DMS153 (cell line): ENCODE measurements around the gene SPOCD1.

Experiments
- DNase-seq: peaks from one replicate; lab custom pipeline; 2025; lab: John Stamatoyannopoulos, UW

SPOCD1 gene

GRCh38 chr1:31799895-31800673 is 15.7 kb downstream of the SPOCD1 start:
- no peak for DNase-seq

- DNase-seq: no peak
Measured at GRCh38 chr1:31799196-31799894, 16.5 kb downstream of the SPOCD1 start.

GRCh38 chr1:31798433-31799195 is 17.2 kb downstream of the SPOCD1 start:
- no peak for DNase-seq

- DNase-seq: no peak
Measured at GRCh38 chr1:31798086-31798432, 17.8 kb downstream of the SPOCD1 start.

- no peak for DNase-seq
Measured at GRCh38 chr1:31797216-31797615, 18.6 kb downstream of the SPOCD1 start.

GRCh38 chr1:31796707-31797106 is 19.1 kb downstream of the SPOCD1 start:
- DNase-seq: no peak

GRCh38 chr1:31795801-31796621 is 19.8 kb downstream of the SPOCD1 start:
- peak; percentile 43 for DNase-seq

- DNase-seq: no peak
Measured at GRCh38 chr1:31795096-31795675, 20.6 kb downstream of the SPOCD1 start.

GRCh38 chr1:31793586-31794285 is 22.1 kb downstream of the SPOCD1 start:
- DNase-seq: no peak

GRCh38 chr1:31793086-31793485 is 22.7 kb downstream of the SPOCD1 start:
- no peak for DNase-seq

- DNase-seq: no peak
Measured at GRCh38 chr1:31792541-31792940, 23.3 kb downstream of the SPOCD1 start.

- DNase-seq: no peak
Measured at GRCh38 chr1:31792116-31792515, 23.7 kb downstream of the SPOCD1 start.

GRCh38 chr1:31791131-31791858 is 24.5 kb downstream of the SPOCD1 start:
- DNase-seq: no peak

- DNase-seq: no peak
Measured at GRCh38 chr1:31790641-31791091, 25.2 kb downstream of the SPOCD1 start.

- no peak for DNase-seq
Measured at GRCh38 chr1:31790140-31790539, 25.7 kb downstream of the SPOCD1 start.

GRCh38 chr1:31789259-31790065 is 26.4 kb downstream of the SPOCD1 start:
- DNase-seq: peak; percentile 89

GRCh38 chr1:31788825-31789256 is 27.0 kb downstream of the SPOCD1 start:
- no peak for DNase-seq

- DNase-seq: peak; percentile 84
Measured at GRCh38 chr1:31788138-31788824, 27.5 kb downstream of the SPOCD1 start.

- no peak for DNase-seq
Measured at GRCh38 chr1:31787786-31788137, 28.1 kb downstream of the SPOCD1 start.
